Omental fat pad (tissue), 4 donors: ENCODE results near the gene CRAT. TPM values are rescaled to one million over a fixed set of nuclear protein-coding genes. Genes with fewer than 3 reads are reported as not detected.

ENCODE experiments used
- ATAC-seq: fragments of 150-250 bp; one replicate; pipeline ENCODE4 v1.9.1; 2016; ENCODE audit warnings: mild to moderate bottlenecking, moderate library complexity; ENCODE audit not compliant: low FRiP score
- DNase-seq: peaks from one replicate; pipeline ENCODE4 v3.0.0-alpha.2; 2019; ENCODE audit warnings: low spot score
- CTCF ChIP-seq, 3 donors: fragments of 450-650 bp; IDR thresholded peaks; one replicate each; pipeline ENCODE4 v1.5.1; 2016 to 2017; ENCODE audit warnings: antibody characterized with exemption in 3 of 3, mild to moderate bottlenecking in 3 of 3, moderate library complexity in 2 of 3
- total RNA-seq, 4 donors: library from RNA; depleted of rRNA; stranded (reverse); fragments of >200 nt; gene quantifications; one replicate each; pipeline ENCODE4 v1.1.0, GENCODE V29; 2016

The CRAT gene
- total RNA-seq, 4 donors from 2014 or later: 47.3 to 107 (median 59.5) TPM

- DNase-seq: no peak
- no peak for TF ChIP-seq CTCF (IDR thresholded peaks at IDR 0.05)
- ATAC-seq: no peak
Measured at GRCh38 chr9:129103595-129103965, 7.0 kb downstream of the CRAT start.

GRCh38 chr9:129102791-129103594 lies 7.6 kb downstream of the CRAT start:
- no peak for TF ChIP-seq CTCF (IDR thresholded peaks at IDR 0.05)
- no peak for ATAC-seq
- DNase-seq: no peak

GRCh38 chr9:129102095-129102525 lies 8.5 kb downstream of the CRAT start:
- no peak for TF ChIP-seq CTCF (IDR thresholded peaks at IDR 0.05)
- ATAC-seq (no peak), DNase-seq (no peak)

- DNase-seq: no peak
- TF ChIP-seq CTCF (IDR thresholded peaks at IDR 0.05): no peak
- no peak for ATAC-seq
Measured at GRCh38 chr9:129101279-129101678, 9.3 kb downstream of the CRAT start.

GRCh38 chr9:129100383-129101169 lies 10.0 kb downstream of the CRAT start:
- ATAC-seq (no peak), DNase-seq (no peak)
- TF ChIP-seq CTCF (IDR thresholded peaks at IDR 0.05): no peak

- ATAC-seq: no peak
- no peak for TF ChIP-seq CTCF (IDR thresholded peaks at IDR 0.05)
- no peak for DNase-seq
Measured at GRCh38 chr9:129098328-129098727, 12.3 kb downstream of the CRAT start.
